Right lobe of liver (tissue), 6 donors: Measurements from ENCODE around the gene ZNF579. TPM values are rescaled to one million over a fixed set of nuclear protein-coding genes. Genes with fewer than 3 reads are reported as not detected.

ENCODE experiments used
- ATAC-seq, 4 donors: fragments of 200-7000 bp; cut with Tn5 transposase; one replicate each; pipeline ENCODE4 v1.9.1; 2020; ENCODE audit warnings: mild to moderate bottlenecking in 4 of 4, moderate library complexity in 4 of 4
- DNase-seq, 3 donors: peaks; one replicate each; pipeline ENCODE4 v3.0.0-alpha.2; 2020
- H3K27ac ChIP-seq, 3 donors: fragments of 200-600 bp; one replicate each; pipeline ENCODE4 v1.8.0; 2022
- H3K27me3 ChIP-seq, 2 donors: fragments of 200-600 bp; one replicate each; pipeline ENCODE4 v1.8.0; 2022
- H3K36me3 ChIP-seq, 4 donors: fragments of 200-600 bp; sonication (generic) in 1 of 4; one replicate each; pipeline versions ENCODE4 v1.5.1 to v1.8.0; 2017 to 2022; ENCODE audit warnings: control low read depth in 1 of 4
- H3K4me1 ChIP-seq, 4 donors: fragments of 200-600 bp; sonication (generic) in 1 of 4; one replicate each; pipeline versions ENCODE4 v1.5.1 to v1.8.0; 2017 to 2022; ENCODE audit warnings: control low read depth in 1 of 4
- H3K4me3 ChIP-seq, 3 donors: fragments of 200-600 bp; one replicate each; pipeline ENCODE4 v1.8.0; 2022
- H3K9me3 ChIP-seq, 4 donors: fragments of 200-600 bp; sonication (generic) in 1 of 4; one replicate each; pipeline versions ENCODE4 v1.5.1 to v1.8.0; 2017 to 2022; ENCODE audit warnings: control low read depth in 1 of 4
- POLR2A ChIP-seq: fragments of 450-650 bp; IDR thresholded peaks from one replicate; pipeline ENCODE4 v1.6.1; 2017; ENCODE audit warnings: antibody characterized with exemption, mild to moderate bottlenecking
- WGBS: methylation state at CpG from one replicate; pipeline ENCODE4 v1.1.6; 2018; ENCODE audit warnings: low coverage, low lambda C conversion rate; ENCODE audit not compliant: insufficient coverage; ENCODE audit errors: missing lambda C conversion rate; 5-methylcytosine and 5-hydroxymethylcytosine counted together
- intact Hi-C, 2 donors: fragments of 100-400 bp; cut with DNase I; formaldehyde crosslinking; loops; one replicate each; pipeline versions ENCODE4 v1.11.2 to v1.14.1; 2022
- total RNA-seq, 6 experiments: library from RNA; depleted of rRNA in 2 of 6; stranded (reverse); fragments of >200 nt in 2 of 6; fragmentation: NEBNext Ultra II Directional in 3 of 6; extraction: Animal tissue kit (Norgen Biotek cat#: 25700) in 3 of 6; gene quantifications; one replicate each; pipeline versions ENCODE4 v1.1.0 to v1.2.4, GENCODE V29; 2016 to 2023
- TF ChIP-seq, protein P1 (sequence below), 4 donors: fragments of 200-600 bp in 3 of 4; fragments of 450-650 bp in 1 of 4; IDR thresholded peaks; one replicate each; pipeline versions ENCODE4 v1.5.1 to v1.8.0; 2016 to 2022; ENCODE audit warnings: antibody characterized with exemption in 4 of 4, mild to moderate bottlenecking in 2 of 4
- donor health status: DM: no; HTN: yes; CAD: no.
- donor health status: DM: no; HTN: no; CAD: no.
- donor health status: DM: no; HTN: no; CAD: no.
- donor health status: DM: no; HTN: yes; CAD: no.
- donor health status: DM: no; HTN: yes; CAD: no.

ZNF579 gene
- total RNA-seq, 6 experiments from 2014 or later: 1.9 to 4.6 (median 3.6) TPM

- TF ChIP-seq POLR2A: no peak
- TF ChIP-seq, protein P1, sequence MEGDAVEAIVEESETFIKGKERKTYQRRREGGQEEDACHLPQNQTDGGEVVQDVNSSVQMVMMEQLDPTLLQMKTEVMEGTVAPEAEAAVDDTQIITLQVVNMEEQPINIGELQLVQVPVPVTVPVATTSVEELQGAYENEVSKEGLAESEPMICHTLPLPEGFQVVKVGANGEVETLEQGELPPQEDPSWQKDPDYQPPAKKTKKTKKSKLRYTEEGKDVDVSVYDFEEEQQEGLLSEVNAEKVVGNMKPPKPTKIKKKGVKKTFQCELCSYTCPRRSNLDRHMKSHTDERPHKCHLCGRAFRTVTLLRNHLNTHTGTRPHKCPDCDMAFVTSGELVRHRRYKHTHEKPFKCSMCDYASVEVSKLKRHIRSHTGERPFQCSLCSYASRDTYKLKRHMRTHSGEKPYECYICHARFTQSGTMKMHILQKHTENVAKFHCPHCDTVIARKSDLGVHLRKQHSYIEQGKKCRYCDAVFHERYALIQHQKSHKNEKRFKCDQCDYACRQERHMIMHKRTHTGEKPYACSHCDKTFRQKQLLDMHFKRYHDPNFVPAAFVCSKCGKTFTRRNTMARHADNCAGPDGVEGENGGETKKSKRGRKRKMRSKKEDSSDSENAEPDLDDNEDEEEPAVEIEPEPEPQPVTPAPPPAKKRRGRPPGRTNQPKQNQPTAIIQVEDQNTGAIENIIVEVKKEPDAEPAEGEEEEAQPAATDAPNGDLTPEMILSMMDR (IDR thresholded peaks at IDR 0.05): no peak
- WGBS: 32% methylated on average over 8 of the region's 9 CpGs
- Histone ChIP-seq H3K4me3 (no peak overlapping the region), H3K27me3 (no peaks in the 10 kb centered on the region), H3K9me3 (no peaks in the 10 kb centered on the region), H3K36me3 (no peaks in the 10 kb centered on the region), H3K27ac (no peak overlapping the region), H3K4me1 (no peaks in the 10 kb centered on the region)
- ATAC-seq (no peak), DNase-seq (no peak)
- intact Hi-C loops: no loop called here
Observed at GRCh38 chr19:55566823-55567222, 13.8 kb downstream of the ZNF579 start.

DNA sequence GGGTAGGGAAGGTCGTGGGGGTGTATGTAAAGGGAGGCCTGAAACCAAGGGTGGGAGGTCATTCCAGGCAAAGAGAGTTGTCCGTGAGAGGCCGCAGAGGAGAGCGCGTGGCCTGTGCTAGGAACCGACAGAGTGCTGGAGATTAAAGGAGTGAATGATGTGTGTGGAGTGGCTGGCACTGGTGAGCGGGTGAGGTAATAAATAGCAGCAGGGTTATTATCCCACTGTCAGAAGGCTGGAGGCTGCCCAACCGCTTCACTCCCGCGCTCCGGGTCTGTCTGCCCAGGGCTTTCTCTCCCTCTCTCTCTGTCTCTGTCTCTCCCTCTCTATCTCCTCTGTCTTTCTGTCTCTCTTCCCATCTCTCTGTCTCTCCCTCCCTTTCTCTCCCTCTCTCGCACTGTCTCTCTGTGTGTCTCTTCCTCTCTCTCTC, 17.4 kb downstream of the ZNF579 start:
- peak in 1 of 4 donors; percentile 40 for ATAC-seq
- intact Hi-C loops: no loop called here
- no peaks in the 10 kb centered on the region for H3K9me3 ChIP-seq
- no peak overlapping the region for H3K4me3 ChIP-seq
- DNase-seq: no peak
- H3K27ac ChIP-seq: no peak overlapping the region
- H3K27me3 ChIP-seq: no peaks in the 10 kb centered on the region
- WGBS: 50% methylated on average over 8 of the region's 12 CpGs
- TF ChIP-seq, protein P1 (IDR thresholded peaks at IDR 0.05): no peak
- no peak for TF ChIP-seq POLR2A
- no peaks in the 10 kb centered on the region for H3K4me1 ChIP-seq
- no peaks in the 10 kb centered on the region for H3K36me3 ChIP-seq

DNA sequence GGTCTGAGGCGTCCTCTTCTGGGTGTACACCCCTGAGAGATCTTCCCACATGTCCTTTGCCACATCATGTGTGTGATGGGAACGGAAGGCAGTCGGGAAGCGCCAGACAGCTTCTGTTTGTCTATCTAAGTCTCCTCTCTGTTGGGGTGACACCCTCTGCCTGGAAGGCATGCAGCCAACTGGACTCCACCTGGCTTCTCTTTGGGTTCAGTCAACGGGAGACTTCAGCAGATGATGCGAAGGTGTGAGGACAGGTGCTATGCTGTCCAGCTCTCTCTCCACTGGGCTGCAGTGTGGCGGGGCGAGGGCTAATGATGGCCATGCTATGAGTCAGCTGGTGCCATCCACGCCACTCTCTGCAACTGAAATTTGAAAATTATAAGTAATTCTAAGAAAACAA, 21.0 kb downstream of the ZNF579 start:
- no peak for DNase-seq
- WGBS: 60% methylated on average over 1 of the region's 9 CpGs

DNA sequence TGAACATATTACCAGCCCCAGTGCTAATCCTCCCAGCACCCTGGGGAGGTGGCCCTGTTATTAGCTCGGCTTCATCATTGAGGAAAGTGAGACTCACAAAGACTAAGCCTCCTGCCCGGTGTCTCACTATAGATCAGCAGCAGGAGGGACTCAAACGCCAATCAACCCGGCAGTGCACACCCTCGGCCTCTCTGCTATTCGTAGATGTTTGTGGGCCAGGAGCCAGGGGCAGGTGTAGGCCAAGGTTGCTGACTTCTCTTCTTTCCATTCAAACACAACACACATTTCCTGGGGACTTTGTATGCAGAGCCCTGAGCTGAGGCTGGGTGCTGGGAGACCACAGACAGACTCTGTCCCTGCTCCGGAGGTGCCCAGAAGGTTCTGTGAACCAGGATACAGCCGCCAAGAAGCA, 25.9 kb downstream of the ZNF579 start:
- no peak overlapping the region for H3K27ac ChIP-seq
- no peak for DNase-seq
- intact Hi-C loops: no loop called here

More for the DNA sequence above, 21.0 kb downstream of the ZNF579 start:
- Histone ChIP-seq H3K27ac (no peak overlapping the region), H3K36me3 (no peaks in the 10 kb centered on the region), H3K9me3 (no peaks in the 10 kb centered on the region), H3K27me3 (no peaks in the 10 kb centered on the region), H3K4me1 (no peaks in the 10 kb centered on the region), H3K4me3 (no peak overlapping the region)
- intact Hi-C loops: no loop called here
- TF ChIP-seq POLR2A: no peak
- TF ChIP-seq, protein P1 (IDR thresholded peaks at IDR 0.05): no peak
- ATAC-seq: no peak

More for the DNA sequence above, 25.9 kb downstream of the ZNF579 start:
- Histone ChIP-seq H3K27me3 (peaks cover 0 to 6% of the 10 kb centered on the region in 2 donors), H3K36me3 (no peaks in the 10 kb centered on the region), H3K4me3 (no peak overlapping the region), H3K4me1 (peaks cover 0 to 5% (median 0%) of the 10 kb centered on the region in 4 donors), H3K9me3 (no peaks in the 10 kb centered on the region)
- no peak for ATAC-seq
- WGBS: 80% methylated on average over 1 of the region's 8 CpGs
- TF ChIP-seq, protein P1 (IDR thresholded peaks at IDR 0.05): no peak
- no peak for TF ChIP-seq POLR2A
